Midbrain (tissue), 1 donor: ENCODE results near the gene APLP2.
"Not testable (repeated sequence)": the region's sequence is repeated elsewhere in the genome, so short reads cannot be mapped to it uniquely, and the experiment has no call there.

Experiments
- DNase-seq: peaks from one replicate; lab custom pipeline; 2025; lab: John Stamatoyannopoulos, UW

APLP2 gene

DNA sequence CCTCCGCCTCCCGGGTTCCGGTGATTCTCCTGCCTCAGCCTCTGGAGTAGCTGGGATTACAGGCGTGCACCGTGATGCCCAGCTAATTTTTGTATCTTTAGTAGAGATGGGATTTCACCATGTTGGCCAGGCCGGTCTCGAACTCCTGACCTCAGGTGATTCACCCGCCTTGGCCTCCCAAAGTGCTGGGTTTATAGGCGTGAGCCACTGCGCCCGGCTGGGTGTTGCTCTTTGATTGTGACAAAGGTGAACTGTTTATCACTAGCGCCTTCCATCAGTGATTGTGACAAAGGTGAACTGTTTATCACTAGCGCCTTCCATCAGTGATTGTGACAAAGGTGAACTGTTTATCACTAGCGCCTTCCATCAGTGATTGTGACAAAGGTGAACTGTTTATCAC, 123.9 kb downstream of the APLP2 start:
- DNase-seq: not testable (repeated sequence)
